Forelimb muscle (tissue), 1 donor: ENCODE data around the gene ANTXR1. TPM values are rescaled to one million over a fixed set of nuclear protein-coding genes. Genes with fewer than 3 reads are reported as not detected.

ENCODE experiments used
- DNase-seq: peaks from one replicate; pipeline ENCODE4 v3.0.0-alpha.2; 2013; ENCODE audit warnings: low read depth
- polyA plus RNA-seq: library from polyadenylated mRNA; unstranded; fragments of 120-200 nt; gene quantifications from one replicate; pipeline ENCODE4 v1.2.1, GENCODE V29; 2013; ENCODE audit not compliant: insufficient read length

Gene ANTXR1
- polyA plus RNA-seq, 1 donor, result 123 TPM

GRCh38 chr2:69271831-69272257 lies 258.9 kb downstream of the ANTXR1 start:
- DNase-seq, result no peak

- DNase-seq, result no peak
These were observed 260.0 kb downstream of the ANTXR1 start for GRCh38 chr2:69272803-69273471.

GRCh38 chr2:69275490-69275889 lies 262.5 kb downstream of the ANTXR1 start:
- no peak for DNase-seq

- DNase-seq, result no peak
These were observed 265.4 kb downstream of the ANTXR1 start for GRCh38 chr2:69278366-69278765.

GRCh38 chr2:69279211-69279610 lies 266.2 kb downstream of the ANTXR1 start:
- no peak for DNase-seq

- peak; percentile 69 for DNase-seq
These were observed 267.1 kb downstream of the ANTXR1 start for GRCh38 chr2:69279931-69280681.

GRCh38 chr2:69280796-69281412 lies 267.9 kb downstream of the ANTXR1 start:
- no peak for DNase-seq

GRCh38 chr2:69285379-69285894 lies 272.5 kb downstream of the ANTXR1 start:
- DNase-seq, result no peak

- DNase-seq, result no peak
These were observed 274.6 kb downstream of the ANTXR1 start for GRCh38 chr2:69287544-69287943.

- DNase-seq, result no peak
These were observed 275.4 kb downstream of the ANTXR1 start for GRCh38 chr2:69288429-69288828.

GRCh38 chr2:69291004-69291650 lies 278.1 kb downstream of the ANTXR1 start:
- peak; percentile 80 for DNase-seq

- DNase-seq, result no peak
These were observed 278.7 kb downstream of the ANTXR1 start for GRCh38 chr2:69291721-69292120.

GRCh38 chr2:69292256-69292655 lies 279.3 kb downstream of the ANTXR1 start:
- DNase-seq, result no peak

- no peak for DNase-seq
These were observed 283.4 kb downstream of the ANTXR1 start for GRCh38 chr2:69296421-69296820.

GRCh38 chr2:69297216-69297615 lies 284.2 kb downstream of the ANTXR1 start:
- DNase-seq, result no peak

GRCh38 chr2:69298261-69298660 lies 285.3 kb downstream of the ANTXR1 start:
- no peak for DNase-seq

- DNase-seq, result no peak
These were observed 285.9 kb downstream of the ANTXR1 start for GRCh38 chr2:69298862-69299261.

Other genes with a start within 250 kb of the ANTXR1 start
- not detected for gene BMP10, start 141.8 kb upstream of the ANTXR1 start, polyA plus RNA-seq
- not detected for gene GKN2, start 60.3 kb upstream of the ANTXR1 start, polyA plus RNA-seq
- not detected for gene GKN1, start 38.5 kb upstream of the ANTXR1 start, polyA plus RNA-seq